Naive thymus-derived CD8-positive, alpha-beta T cell (primary cell): Measurements from ENCODE around the gene NAT9. TPM values are rescaled to one million over a fixed set of nuclear protein-coding genes. Genes with fewer than 3 reads are reported as not detected.

Experiments
- ATAC-seq, 2 donors: fragments of 150-1000 bp; cut with Tn5 transposase in 1 of 2; sonication (Bioruptor Pico), chemical (Tn5 transposase) in 1 of 2; 1 replicate in 1 of 2; 2 replicates in 1 of 2; pipeline ENCODE4 v1.10.0; 2021; ENCODE audit warnings: mild to moderate bottlenecking in 2 of 2, moderate library complexity in 2 of 2
- POLR2A ChIA-PET: fragments of 350-600 bp; sonication (Branson Sonifier 250); formaldehyde crosslinking; loops from one replicate; lab custom pipeline; 2021; ENCODE audit warnings: antibody characterized with exemption; lab: Charles Lee
- DNase-seq, 10 donors: peaks; one replicate each; pipeline versions ENCODE4 v3.0.0 to v3.0.0-alpha.2; 2020 to 2022
- H3K27ac Mint-ChIP-seq, 10 donors: one replicate each; pipeline ENCODE4 v1.8.0; 2020 to 2022; ENCODE audit warnings: mild to moderate bottlenecking in 10 of 10, mixed read lengths in 10 of 10, moderate library complexity in 4 of 10, inconsistent platforms in 1 of 10
- H3K27me3 Mint-ChIP-seq, 5 donors: one replicate each; pipeline ENCODE4 v1.8.0; 2021 to 2022; ENCODE audit warnings: mixed read lengths in 5 of 5
- H3K36me3 Mint-ChIP-seq, 3 donors: one replicate each; pipeline ENCODE4 v1.8.0; 2020 to 2022; ENCODE audit warnings: mixed read lengths in 3 of 3, mild to moderate bottlenecking in 2 of 3, inconsistent platforms in 1 of 3
- H3K4me1 Mint-ChIP-seq, 4 donors: one replicate each; pipeline ENCODE4 v1.8.0; 2021 to 2022; ENCODE audit warnings: mixed read lengths in 4 of 4
- H3K4me3 Mint-ChIP-seq, 10 donors: one replicate each; pipeline ENCODE4 v1.8.0; 2020 to 2022; ENCODE audit warnings: mild to moderate bottlenecking in 10 of 10, mixed read lengths in 10 of 10, moderate library complexity in 6 of 10, inconsistent platforms in 1 of 10
- H3K9me3 Mint-ChIP-seq, 9 donors: one replicate each; pipeline ENCODE4 v1.8.0; 2020 to 2022; ENCODE audit warnings: mixed read lengths in 9 of 9, mild to moderate bottlenecking in 3 of 9, inconsistent platforms in 1 of 9, moderate library complexity in 1 of 9
- polyA plus RNA-seq, 3 donors: library from polyadenylated mRNA; unstranded; fragments of 300-500 nt; fragmentation: Illumina TruSeq; gene quantifications; one replicate each; pipeline ENCODE4 v1.2.3, GENCODE V29; 2021
- total RNA-seq, 8 experiments: library from RNA in 2 of 8; stranded (reverse) in 2 of 8; gene quantifications; one replicate each; pipeline ENCODE4 v1.2.3 and lab custom pipeline; 2021 to 2026

The NAT9 gene
- total and polyA plus RNA-seq, 5 experiments from 2014 or later: 9.8 to 71.5 (median 28.3) TPM

- H3K27ac Mint-ChIP-seq: peak overlapping the region in 5 of 10 donors; percentile 13 to 86 (median 52)
- peaks cover 0 to 69% (median 11%) of the 10 kb centered on the region in 3 donors for H3K36me3 Mint-ChIP-seq
- H3K4me3 Mint-ChIP-seq: no peak overlapping the region
- no peaks in the 10 kb centered on the region for H3K27me3 Mint-ChIP-seq
- H3K4me1 Mint-ChIP-seq: peaks cover 17 to 36% (median 28%) of the 10 kb centered on the region in 4 donors
- POLR2A ChIA-PET: interaction anchor here (2.1 to 2.7 kb wide), 2 partner anchors 12 to 16 kb away, joined by 4 to 14 read pairs; no protein-coding TSS in a partner anchor
- DNase-seq: no peak
- no peaks in the 10 kb centered on the region for H3K9me3 Mint-ChIP-seq
- ATAC-seq: no peak
Observed at GRCh38 chr17:74766413-74766812, 9.7 kb downstream of the NAT9 start.

- Mint-ChIP-seq H3K4me1 (peaks cover 9 to 42% (median 31%) of the 10 kb centered on the region in 4 donors), H3K27me3 (no peaks in the 10 kb centered on the region), H3K36me3 (peaks cover 0 to 61% (median 7%) of the 10 kb centered on the region in 3 donors), H3K9me3 (no peaks in the 10 kb centered on the region), H3K4me3 (no peak overlapping the region), H3K27ac (peak overlapping the region in 8 of 10 donors; percentile 8 to 84 (median 50))
- DNase-seq (no peak), ATAC-seq (no peak)
- POLR2A ChIA-PET: interaction anchor here (0.6 to 9.3 kb wide), 4 partner anchors 9 to 107 kb away, joined by 3 to 161 read pairs (median 3); partner anchors contain the start of gene NHERF1
Observed at GRCh38 chr17:74764751-74765286, 11.3 kb downstream of the NAT9 start.

DNA sequence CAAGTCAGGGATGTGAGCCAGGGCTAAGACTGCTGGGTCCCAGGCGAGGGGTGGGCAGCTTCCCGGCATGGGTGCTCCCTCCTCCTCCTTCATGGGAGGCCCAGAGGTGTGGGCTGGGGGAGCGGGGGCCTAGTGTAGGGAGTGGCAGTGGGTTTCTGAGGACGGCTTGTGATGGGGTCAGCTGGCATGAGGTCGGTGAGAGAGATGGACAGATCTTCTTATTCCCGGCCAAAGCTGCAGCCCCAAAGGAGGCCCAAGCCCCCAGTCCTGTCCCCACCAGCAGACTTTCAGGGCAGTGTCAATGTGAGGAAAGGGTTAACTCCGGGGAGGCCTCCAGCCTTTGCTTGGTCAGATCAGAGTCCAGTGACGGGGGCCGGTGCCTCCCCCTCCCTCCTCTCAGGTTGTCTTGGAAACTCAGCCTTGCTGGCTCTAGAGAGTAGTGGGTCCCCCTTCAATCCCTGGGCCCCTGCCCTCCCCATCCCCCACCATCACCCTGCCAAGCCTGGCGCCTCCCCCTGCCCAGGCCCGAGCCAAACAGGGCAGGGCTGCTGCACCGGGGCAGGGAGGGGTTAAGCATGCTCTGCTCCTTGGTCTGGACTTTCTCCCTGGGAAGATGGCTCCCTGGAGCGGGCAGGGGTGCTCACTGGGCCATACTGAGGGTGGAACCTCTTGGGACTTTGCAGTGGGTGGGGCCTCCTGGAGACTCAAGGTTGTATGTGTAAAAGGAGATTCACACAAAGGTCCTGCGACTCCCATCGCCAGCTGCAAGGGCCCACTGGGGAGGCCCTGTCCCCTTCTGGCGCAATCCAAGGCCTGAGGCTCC is 12.4 kb downstream of the NAT9 start:
- DNase-seq: no peak
- H3K4me3 Mint-ChIP-seq: no peak overlapping the region
- no peak for ATAC-seq
- peak overlapping the region in 5 of 10 donors; percentile 20 to 79 (median 28) for H3K27ac Mint-ChIP-seq
- POLR2A ChIA-PET: interaction anchor here (0.5 to 11.4 kb wide), 7 partner anchors 9 to 461 kb away, joined by 3 to 161 read pairs (median 5); partner anchors contain the start of genes NAT9, NHERF1 and RAB37
- no peaks in the 10 kb centered on the region for H3K27me3 Mint-ChIP-seq
- peaks cover 13 to 45% (median 38%) of the 10 kb centered on the region in 4 donors for H3K4me1 Mint-ChIP-seq
- H3K9me3 Mint-ChIP-seq: no peaks in the 10 kb centered on the region
- peaks cover 0 to 56% (median 5%) of the 10 kb centered on the region in 3 donors for H3K36me3 Mint-ChIP-seq

GRCh38 chr17:74761931-74762330 is 14.2 kb downstream of the NAT9 start:
- Mint-ChIP-seq H3K9me3 (no peaks in the 10 kb centered on the region), H3K27me3 (no peaks in the 10 kb centered on the region), H3K27ac (peak overlapping the region in 9 of 10 donors; percentile 17 to 90 (median 62)), H3K4me3 (no peak overlapping the region), H3K4me1 (peaks cover 21 to 59% (median 51%) of the 10 kb centered on the region in 4 donors), H3K36me3 (peaks cover 0 to 40% (median 0%) of the 10 kb centered on the region in 3 donors)
- ATAC-seq (no peak), DNase-seq (no peak)
- POLR2A ChIA-PET: interaction anchor here (9.3 to 11.4 kb wide), 2 partner anchors 11 to 14 kb away, joined by 113 to 161 read pairs; partner anchors contain the start of genes NAT9 and NHERF1

- POLR2A ChIA-PET: interaction anchor here (9.3 to 11.4 kb wide), 2 partner anchors 12 to 13 kb away, joined by 113 to 161 read pairs; partner anchors contain the start of genes NAT9 and NHERF1
- ATAC-seq (no peak), DNase-seq (no peak)
- peaks cover 0 to 36% (median 0%) of the 10 kb centered on the region in 3 donors for H3K36me3 Mint-ChIP-seq
- peaks cover 21 to 64% (median 56%) of the 10 kb centered on the region in 4 donors for H3K4me1 Mint-ChIP-seq
- peak overlapping the region in 3 of 10 donors; percentile 37 to 69 (median 38) for H3K4me3 Mint-ChIP-seq
- H3K9me3 Mint-ChIP-seq: no peaks in the 10 kb centered on the region
- no peaks in the 10 kb centered on the region for H3K27me3 Mint-ChIP-seq
- H3K27ac Mint-ChIP-seq: peak overlapping the region; percentile 48 to 90 (median 68)
Observed at GRCh38 chr17:74761419-74761818, 14.7 kb downstream of the NAT9 start.

GRCh38 chr17:74760404-74761105 is 15.6 kb downstream of the NAT9 start:
- no peak for ATAC-seq
- no peaks in the 10 kb centered on the region for H3K9me3 Mint-ChIP-seq
- peaks cover 0 to 29% (median 0%) of the 10 kb centered on the region in 3 donors for H3K36me3 Mint-ChIP-seq
- peak overlapping the region; percentile 15 to 97 (median 80) for H3K4me3 Mint-ChIP-seq
- no peaks in the 10 kb centered on the region for H3K27me3 Mint-ChIP-seq
- H3K27ac Mint-ChIP-seq: peak overlapping the region; percentile 52 to 93 (median 88)
- POLR2A ChIA-PET: interaction anchor here (3.9 to 11.4 kb wide), 3 partner anchors 12 to 23 kb away, joined by 40 to 161 read pairs (median 113); partner anchors contain the start of genes NAT9, NHERF1 and RAB37
- no peak for DNase-seq
- peaks cover 21 to 69% (median 60%) of the 10 kb centered on the region in 4 donors for H3K4me1 Mint-ChIP-seq

GRCh38 chr17:74759941-74760340 is 16.2 kb downstream of the NAT9 start:
- ATAC-seq: no peak
- Mint-ChIP-seq H3K27ac (peak overlapping the region; percentile 70 to 94 (median 92)), H3K27me3 (no peaks in the 10 kb centered on the region), H3K4me1 (peaks cover 27 to 75% (median 65%) of the 10 kb centered on the region in 4 donors), H3K4me3 (peak overlapping the region; percentile 61 to 97 (median 84)), H3K9me3 (no peaks in the 10 kb centered on the region), H3K36me3 (peaks cover 0 to 28% (median 0%) of the 10 kb centered on the region in 3 donors)
- POLR2A ChIA-PET: interaction anchor here (1.8 to 11.4 kb wide), 4 partner anchors 12 to 28 kb away, joined by 4 to 161 read pairs (median 76); partner anchors contain the start of genes NAT9, NHERF1 and RAB37
- DNase-seq: no peak

DNA sequence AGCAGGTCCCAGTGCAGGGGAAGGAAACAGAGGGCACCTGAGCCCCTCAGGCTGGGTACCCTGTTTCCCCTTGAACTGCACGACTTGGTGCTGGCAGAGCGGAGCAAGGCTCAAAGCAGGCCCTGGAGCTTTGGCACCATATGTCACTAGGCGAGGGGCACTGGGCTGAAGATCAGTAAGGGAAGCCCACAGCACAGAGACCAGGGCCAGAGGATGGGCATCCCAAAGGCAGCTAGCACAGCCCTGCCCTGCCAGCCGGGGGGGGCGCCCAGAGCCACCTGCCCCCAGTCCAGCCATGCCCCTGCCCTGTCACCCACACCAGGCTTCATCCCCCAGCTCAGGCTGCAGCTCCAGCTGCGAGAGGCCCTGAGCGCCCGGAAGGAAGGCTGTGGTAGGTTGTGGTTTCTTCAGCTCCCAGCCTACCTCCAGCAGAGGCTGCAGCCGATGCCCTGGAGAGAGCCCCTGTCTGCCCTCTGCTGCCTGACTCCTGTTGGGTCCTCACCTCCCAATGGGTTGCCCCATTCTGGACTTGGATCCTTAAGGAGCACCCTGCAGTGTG is 16.8 kb downstream of the NAT9 start:
- Mint-ChIP-seq H3K27me3 (no peaks in the 10 kb centered on the region), H3K4me3 (peak overlapping the region; percentile 69 to 97 (median 84)), H3K36me3 (peaks cover 0 to 29% (median 0%) of the 10 kb centered on the region in 3 donors), H3K27ac (peak overlapping the region; percentile 88 to 94 (median 92)), H3K4me1 (peaks cover 30 to 81% (median 71%) of the 10 kb centered on the region in 4 donors), H3K9me3 (no peaks in the 10 kb centered on the region)
- ATAC-seq (peak; percentile 91 to 92), DNase-seq (peak in 8 of 10 donors; percentile 34 to 74 (median 56))
- POLR2A ChIA-PET: interaction anchor here (0.6 to 11.4 kb wide), 6 partner anchors 11 to 40 kb away, joined by 3 to 161 read pairs (median 26); partner anchors contain the start of genes NAT9, NHERF1 and RAB37

DNA sequence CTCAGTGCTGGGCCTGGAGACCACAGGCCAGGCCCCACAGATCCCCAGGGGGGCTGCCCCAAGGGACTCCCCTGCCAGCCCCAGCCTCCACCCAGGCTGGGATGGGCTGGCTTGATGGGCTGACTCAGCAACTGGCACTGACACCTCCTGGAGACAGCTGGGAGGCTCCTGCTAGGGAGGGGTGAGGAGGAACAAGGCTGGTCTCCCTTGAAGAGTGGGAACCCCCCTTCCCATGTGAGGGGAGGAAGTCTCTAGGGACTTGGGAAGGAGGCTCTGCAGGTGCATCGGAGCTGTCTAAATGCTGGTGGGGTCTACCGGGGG is 17.3 kb downstream of the NAT9 start:
- Mint-ChIP-seq H3K4me1 (peaks cover 30 to 85% (median 76%) of the 10 kb centered on the region in 4 donors), H3K36me3 (peaks cover 0 to 30% (median 0%) of the 10 kb centered on the region in 3 donors), H3K9me3 (no peaks in the 10 kb centered on the region), H3K27ac (peak overlapping the region; percentile 88 to 94 (median 92)), H3K27me3 (no peaks in the 10 kb centered on the region), H3K4me3 (peak overlapping the region; percentile 69 to 97 (median 84))
- ATAC-seq (peak; percentile 26 to 36), DNase-seq (no peak)
- POLR2A ChIA-PET: interaction anchor here (0.6 to 11.4 kb wide), 6 partner anchors 11 to 39 kb away, joined by 3 to 161 read pairs (median 26); partner anchors contain the start of genes NAT9, NHERF1 and RAB37

GRCh38 chr17:74757931-74758847 is 18.0 kb downstream of the NAT9 start:
- H3K36me3 Mint-ChIP-seq: peaks cover 0 to 36% (median 0%) of the 10 kb centered on the region in 3 donors
- H3K4me1 Mint-ChIP-seq: peaks cover 32 to 89% (median 82%) of the 10 kb centered on the region in 4 donors
- ATAC-seq (no peak), DNase-seq (no peak)
- peak overlapping the region; percentile 61 to 97 (median 84) for H3K4me3 Mint-ChIP-seq
- H3K27me3 Mint-ChIP-seq: no peaks in the 10 kb centered on the region
- POLR2A ChIA-PET: interaction anchor here (1.4 to 11.4 kb wide), 5 partner anchors 10 to 30 kb away, joined by 4 to 161 read pairs (median 40); partner anchors contain the start of genes NAT9, NHERF1 and RAB37
- H3K27ac Mint-ChIP-seq: peak overlapping the region; percentile 83 to 94 (median 92)
- no peaks in the 10 kb centered on the region for H3K9me3 Mint-ChIP-seq
